A673 (cell line): ENCODE results near the gene GAS7.

ENCODE experiments used
- CTCF ChIP-seq: fragments of 300-800, 200-600 bp; sonication (generic); conservative IDR thresholded peaks from 2 replicates; pipeline ENCODE4 v1.5.1; 2017; ENCODE audit warnings: low read depth, mild to moderate bottlenecking, antibody characterized with exemption, low read length, moderate library complexity, mixed read lengths
- EZH2 ChIP-seq: fragments of 200-600 bp; sonication (generic); IDR thresholded peaks from 2 replicates; pipeline ENCODE4 v1.6.1; 2017; ENCODE audit warnings: borderline replicate concordance, low read depth, mild to moderate bottlenecking, mixed read lengths, antibody characterized with exemption, low read length; ENCODE audit not compliant: poor library complexity, severe bottlenecking

- TF ChIP-seq EZH2 (no peak), CTCF (no peak)
Measured at GRCh38 chr17:10051112-10051511, 147.3 kb downstream of the GAS7 start.
